Measurements from ENCODE around the gene LIG1.

The LIG1 gene

GRCh38 chr19:48182434-48182833 is 12.3 kb upstream of the LIG1 start:
- TF ChIP-seq POLR2AphosphoS5 (IDR thresholded peaks at IDR 0.05; ENCODE audit: low read depth, low read length) = no peak
- TF ChIP-seq SIN3A (IDR thresholded peaks at IDR 0.05; ENCODE audit: borderline replicate concordance, insufficient read depth, low read length) = no peak
- TF ChIP-seq TAF1 (IDR thresholded peaks at IDR 0.05; ENCODE audit: borderline replicate concordance, insufficient read depth, low read length) = no peak
- TF ChIP-seq FOXP2 (optimal IDR thresholded peaks at IDR 0.05; ENCODE audit: borderline replicate concordance, extremely low read depth, extremely low read length, insufficient read depth) = no peak

GRCh38 chr19:48181505-48181904 is 11.4 kb upstream of the LIG1 start:
- TF ChIP-seq SIN3A (IDR thresholded peaks at IDR 0.05; ENCODE audit: borderline replicate concordance, insufficient read depth, low read length) (no peak), FOXP2 (optimal IDR thresholded peaks at IDR 0.05; ENCODE audit: borderline replicate concordance, extremely low read depth, extremely low read length, insufficient read depth) (no peak), REST (IDR thresholded peaks at IDR 0.05; ENCODE audit: insufficient read depth in 1 of 2, low read depth in 2 of 2, low read length in 2 of 2) (no peak), POLR2AphosphoS5 (IDR thresholded peaks at IDR 0.05; ENCODE audit: low read depth, low read length) (no peak), TAF1 (IDR thresholded peaks at IDR 0.05; ENCODE audit: borderline replicate concordance, insufficient read depth, low read length) (no peak)

GRCh38 chr19:48176226-48176625 is 6.1 kb upstream of the LIG1 start:
- TF ChIP-seq REST (IDR thresholded peaks at IDR 0.05; ENCODE audit: insufficient read depth in 1 of 2, low read depth in 2 of 2, low read length in 2 of 2) (no peak), TAF1 (IDR thresholded peaks at IDR 0.05; ENCODE audit: borderline replicate concordance, insufficient read depth, low read length) (no peak), SIN3A (IDR thresholded peaks at IDR 0.05; ENCODE audit: borderline replicate concordance, insufficient read depth, low read length) (no peak), POLR2AphosphoS5 (IDR thresholded peaks at IDR 0.05; ENCODE audit: low read depth, low read length) (no peak), FOXP2 (optimal IDR thresholded peaks at IDR 0.05; ENCODE audit: borderline replicate concordance, extremely low read depth, extremely low read length, insufficient read depth) (no peak)

- no peak for TF ChIP-seq REST (IDR thresholded peaks at IDR 0.05; ENCODE audit: insufficient read depth in 1 of 2, low read depth in 2 of 2, low read length in 2 of 2)
- TF ChIP-seq POLR2AphosphoS5 (IDR thresholded peaks at IDR 0.05; ENCODE audit: low read depth, low read length) = no peak
- TF ChIP-seq SIN3A (IDR thresholded peaks at IDR 0.05; ENCODE audit: borderline replicate concordance, insufficient read depth, low read length) = no peak
- TF ChIP-seq TAF1 (IDR thresholded peaks at IDR 0.05; ENCODE audit: borderline replicate concordance, insufficient read depth, low read length) = no peak
- TF ChIP-seq FOXP2 (optimal IDR thresholded peaks at IDR 0.05; ENCODE audit: borderline replicate concordance, extremely low read depth, extremely low read length, insufficient read depth) = no peak
These were observed 5.4 kb upstream of the LIG1 start for GRCh38 chr19:48175578-48175977.

- no peak for TF ChIP-seq REST (IDR thresholded peaks at IDR 0.05; ENCODE audit: insufficient read depth in 1 of 2, low read depth in 2 of 2, low read length in 2 of 2)
- no peak for TF ChIP-seq TAF1 (IDR thresholded peaks at IDR 0.05; ENCODE audit: borderline replicate concordance, insufficient read depth, low read length)
- no peak for TF ChIP-seq POLR2AphosphoS5 (IDR thresholded peaks at IDR 0.05; ENCODE audit: low read depth, low read length)
These were observed 4.4 kb upstream of the LIG1 start for GRCh38 chr19:48174445-48175030.

Data from PFSK-1 (cell line).